ENCODE data around the gene CENPN.

Gene CENPN

DNA sequence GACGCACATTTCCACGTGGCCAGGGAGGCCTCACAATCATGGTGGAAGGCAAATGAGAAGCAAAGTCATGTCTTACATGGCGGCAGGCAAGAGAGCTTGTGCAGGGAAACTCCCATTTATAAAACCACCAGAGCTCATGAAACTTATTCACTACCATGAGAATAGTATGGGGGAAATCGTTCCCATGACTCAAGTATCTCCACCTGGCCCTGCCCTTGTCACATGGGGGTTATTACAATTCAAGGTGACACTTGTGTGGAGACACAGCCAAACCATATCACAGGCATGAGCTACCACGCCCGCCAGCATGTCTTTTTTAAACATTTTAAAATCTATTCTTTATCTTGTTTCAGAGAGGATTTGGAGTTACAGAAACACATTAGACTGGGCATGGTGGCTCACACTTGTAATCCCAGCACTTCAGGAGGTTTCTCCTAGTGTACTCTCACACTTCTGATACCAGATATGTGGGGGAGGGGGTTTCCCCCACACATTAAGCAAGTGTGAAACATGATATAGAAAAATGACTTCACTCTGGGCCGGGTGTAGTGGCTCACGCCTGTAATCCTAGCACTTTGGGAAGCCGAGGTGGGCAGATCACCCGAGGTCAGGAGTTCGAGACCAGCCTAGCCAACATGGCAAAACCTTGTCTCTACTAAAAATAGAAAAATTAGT is 23.1 kb downstream of the CENPN start:
- no peak for DNase-seq (ENCODE audit: low read depth in 2 of 2)

DNA sequence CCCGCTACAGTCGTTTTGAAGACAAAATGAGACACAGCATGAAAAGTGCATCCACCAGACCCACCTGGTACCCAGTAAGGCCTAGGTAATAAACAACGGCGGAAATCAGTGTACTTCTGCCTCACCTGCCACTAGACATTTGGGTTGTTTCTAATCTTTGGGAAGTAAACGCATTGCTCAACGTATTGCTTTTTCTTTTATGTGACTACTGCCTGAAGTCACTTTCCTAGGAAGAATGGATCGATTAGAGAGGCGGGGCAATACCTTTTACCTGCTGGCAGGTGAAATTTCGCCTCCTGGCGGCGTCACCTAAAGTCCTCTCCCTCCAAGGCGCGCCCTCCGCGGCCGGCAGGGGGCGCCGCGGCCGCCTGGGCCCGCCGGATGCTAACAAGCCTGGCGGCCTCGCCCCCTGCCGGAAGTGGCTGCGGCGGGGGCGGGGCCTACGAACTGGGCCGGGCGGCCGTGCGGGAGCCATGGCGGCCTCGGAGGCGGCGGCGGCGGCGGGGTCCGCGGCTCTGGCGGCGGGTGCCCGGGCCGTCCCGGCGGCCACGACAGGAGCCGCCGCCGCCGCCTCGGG is 28.5 kb downstream of the CENPN start, which contains the start of gene ATMIN:
ATMIN (plus strand) TSS at position 445 of the 577 bp plus-strand sequence; CDS start at position 474, 29 bp downstream.
- peak; percentile 65 to 86 for DNase-seq (ENCODE audit: low read depth in 2 of 2)

DNA sequence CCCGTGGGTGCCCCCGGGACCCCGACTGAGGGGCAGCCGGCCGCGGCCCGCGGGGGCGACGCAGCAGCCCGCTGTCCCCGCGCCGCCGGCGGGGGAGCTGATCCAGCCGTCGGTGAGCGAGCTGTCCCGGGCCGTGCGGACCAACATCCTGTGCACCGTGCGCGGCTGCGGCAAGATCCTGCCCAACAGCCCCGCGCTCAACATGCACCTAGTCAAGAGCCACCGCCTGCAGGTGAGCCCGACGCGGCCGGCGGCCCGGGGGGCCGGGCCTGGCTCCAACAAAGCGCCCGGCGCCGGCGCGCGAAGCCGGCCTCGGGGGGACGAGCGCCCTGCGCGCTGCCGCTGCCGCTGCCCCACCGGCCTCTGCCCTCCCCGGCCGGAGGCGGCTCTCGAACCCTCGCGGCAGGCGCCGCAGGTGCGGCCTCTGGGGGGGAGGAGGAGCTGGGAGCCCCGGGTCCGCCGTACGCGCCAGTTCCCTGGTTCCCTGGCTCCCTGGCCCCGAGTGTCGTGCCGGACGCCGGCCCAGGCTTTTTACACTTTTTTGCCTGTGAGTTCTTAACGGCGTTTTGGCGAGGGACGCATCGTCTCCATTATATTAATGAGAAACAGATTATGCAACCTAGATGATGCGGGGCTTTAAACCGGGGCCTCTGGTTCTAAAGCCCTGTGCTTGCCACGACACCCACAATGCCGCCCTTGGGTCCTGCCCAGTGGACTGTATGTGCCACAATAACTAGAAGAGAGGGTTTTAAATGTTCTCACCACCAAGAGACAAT is 29.1 kb downstream of the CENPN start:
- no peak for DNase-seq (ENCODE audit: low read depth in 2 of 2)

DNA sequence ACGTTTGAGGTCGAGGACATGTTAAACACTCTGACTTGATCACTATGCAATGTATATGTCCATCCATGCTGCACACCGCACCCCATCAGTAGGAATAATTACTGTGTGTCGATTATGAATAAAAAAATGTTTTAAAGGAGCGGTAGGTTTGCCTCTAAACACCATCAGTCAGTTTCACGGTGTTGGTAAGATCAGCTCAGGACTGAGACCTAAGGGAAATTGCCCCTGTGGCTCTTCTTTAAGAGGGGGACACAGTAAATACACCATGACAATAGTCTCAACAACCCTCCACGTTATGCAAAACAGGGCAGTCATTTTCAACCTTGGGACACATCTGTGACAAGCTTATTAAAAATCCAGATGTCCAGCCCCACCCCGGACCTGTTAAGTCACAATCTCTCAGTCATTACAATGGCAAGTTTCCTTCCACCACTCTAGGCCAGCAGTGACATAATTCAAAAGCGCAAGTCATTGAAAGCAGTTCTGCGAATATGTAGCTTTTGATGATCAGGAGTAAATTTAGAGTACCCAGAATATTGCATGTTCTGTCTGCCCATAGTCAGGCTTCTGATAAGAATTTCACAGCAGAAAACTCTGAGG is 29.8 kb downstream of the CENPN start:
- no peak for DNase-seq (ENCODE audit: low read depth in 2 of 2)

DNA sequence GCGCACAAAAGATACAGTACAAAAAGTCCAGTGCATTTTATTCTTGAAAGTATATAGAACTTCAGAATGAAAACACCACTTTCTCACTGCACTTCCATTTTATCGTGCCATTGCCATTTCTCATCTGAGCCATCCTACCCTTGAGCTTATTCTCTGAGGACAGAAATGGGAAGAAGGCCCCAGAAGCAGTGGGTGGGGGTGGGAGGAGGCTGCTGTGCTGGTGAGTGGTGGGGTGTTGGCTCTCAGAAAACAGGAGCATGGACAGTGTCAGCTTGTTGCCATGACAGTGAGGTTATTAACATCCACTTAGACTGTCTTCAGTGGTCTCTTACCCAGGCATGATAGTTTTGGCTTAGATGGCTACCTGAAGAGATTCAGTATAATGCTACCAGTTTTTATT is 33.1 kb downstream of the CENPN start:
- DNase-seq (ENCODE audit: low read depth in 2 of 2) = no peak

DNA sequence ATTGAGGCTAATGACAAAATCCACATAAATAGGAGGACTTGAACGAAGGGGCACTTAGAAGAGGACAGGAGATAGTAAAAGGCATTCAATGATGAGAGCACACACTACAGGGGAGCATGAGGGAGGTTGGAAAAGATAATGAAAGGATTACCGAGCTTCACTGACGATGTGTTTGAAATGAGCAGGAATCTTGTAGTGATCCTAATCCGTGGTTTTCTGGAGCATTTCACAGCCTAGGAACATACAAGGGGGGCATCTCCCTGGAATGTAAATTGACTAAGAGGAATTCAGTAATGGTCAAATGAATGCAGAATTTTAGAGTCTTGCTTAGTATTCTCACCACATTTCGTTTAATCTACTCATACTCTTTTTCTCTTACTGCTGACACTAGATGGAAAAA is 33.8 kb downstream of the CENPN start:
- DNase-seq (ENCODE audit: low read depth in 2 of 2) = no peak

DNA sequence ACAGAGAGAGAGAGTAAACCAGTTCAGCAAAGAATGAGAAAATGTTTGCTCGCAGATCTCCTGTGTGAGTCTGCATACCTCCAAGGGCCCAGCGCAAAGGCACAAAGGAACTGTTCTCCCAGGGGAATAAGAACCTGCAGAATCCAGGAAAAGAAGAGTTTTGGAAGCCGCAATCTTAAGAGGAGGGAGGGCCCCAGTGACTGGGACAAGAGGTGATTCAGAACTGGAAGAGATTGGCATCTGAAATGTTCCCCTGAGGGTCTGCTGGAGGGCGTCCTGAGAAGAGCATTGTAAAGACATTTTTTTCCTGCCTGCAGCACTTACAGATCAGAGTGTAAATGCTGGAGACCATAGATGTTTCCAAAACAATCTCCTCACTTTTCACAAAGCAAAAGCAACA is 34.7 kb downstream of the CENPN start:
- DNase-seq (ENCODE audit: low read depth in 2 of 2) = no peak

DNA sequence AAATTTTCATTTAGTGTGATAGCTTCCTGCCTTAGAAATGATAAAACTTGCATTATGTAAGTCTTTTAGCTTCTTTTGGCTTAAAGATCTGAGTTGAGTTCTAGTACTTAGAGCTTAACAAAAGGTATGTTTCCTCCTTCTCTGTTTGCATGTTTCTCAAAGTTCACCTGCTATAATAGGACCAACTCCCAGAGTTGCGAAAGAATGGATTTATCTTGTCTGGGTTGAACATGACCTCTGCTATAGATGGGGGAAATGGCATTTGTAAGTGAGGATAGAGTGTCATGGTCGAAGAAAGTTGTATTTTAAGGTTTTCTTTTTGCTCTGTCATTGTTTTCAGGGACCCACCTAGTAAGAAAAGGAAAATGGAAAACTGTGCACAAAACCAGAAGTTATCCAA is 35.8 kb downstream of the CENPN start:
- no peak for DNase-seq (ENCODE audit: low read depth in 2 of 2)

DNA sequence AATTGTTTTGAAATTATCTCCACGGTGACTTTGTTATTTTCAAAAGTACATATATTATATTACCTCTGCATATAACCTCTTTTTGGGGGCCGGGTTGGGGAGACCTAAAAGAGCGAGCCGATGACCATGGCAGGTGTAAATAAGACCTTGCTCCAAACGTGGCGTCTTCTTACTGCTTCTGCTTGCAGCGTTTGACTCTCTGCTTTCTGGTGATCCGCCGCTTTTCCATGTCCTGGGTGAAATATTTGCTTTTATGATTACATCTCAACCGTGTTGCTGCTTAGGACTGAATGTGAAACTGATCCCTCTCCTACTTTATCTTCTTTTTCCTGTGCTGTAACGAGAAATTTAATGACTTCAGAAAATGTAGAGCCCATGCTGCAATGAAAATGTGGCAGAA is 46.7 kb downstream of the CENPN start:
- no peak for DNase-seq (ENCODE audit: low read depth in 2 of 2)

DNA sequence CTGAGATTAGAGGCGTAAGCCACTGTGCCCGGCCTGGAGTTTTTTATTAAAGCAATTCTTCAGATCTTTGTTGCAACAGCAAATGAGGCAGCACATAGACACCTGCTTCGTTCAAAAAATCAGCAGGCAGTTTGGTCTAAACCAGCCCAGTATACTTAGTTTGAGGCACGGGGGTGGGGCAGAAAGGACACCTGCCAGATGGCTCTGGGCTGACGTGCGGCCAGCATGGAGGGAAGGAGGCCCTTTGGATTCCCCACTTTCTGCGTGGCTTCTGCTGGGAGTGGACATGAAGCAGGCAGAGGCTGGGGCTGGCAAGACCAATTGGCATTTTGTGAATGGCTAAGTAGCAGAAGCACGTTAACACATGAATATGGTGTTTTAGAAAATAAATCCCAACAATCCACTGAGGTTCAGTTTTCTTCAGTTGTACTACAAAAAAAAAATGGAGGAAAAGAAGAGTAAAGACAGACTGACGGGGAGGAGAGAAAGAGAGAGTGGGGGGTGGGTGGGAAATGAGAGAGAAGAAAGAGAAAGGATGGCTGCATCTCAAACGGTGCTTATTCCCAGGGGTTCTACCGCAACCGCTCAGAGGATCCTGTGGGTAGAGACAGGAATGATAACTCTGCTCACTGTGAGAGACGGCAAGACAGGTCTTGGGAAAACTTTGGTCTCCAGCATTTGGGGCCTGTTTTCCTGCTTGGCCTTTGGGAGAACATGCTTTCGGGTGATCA is 53.7 kb downstream of the CENPN start:
- DNase-seq (ENCODE audit: low read depth in 2 of 2) = no peak

DNA sequence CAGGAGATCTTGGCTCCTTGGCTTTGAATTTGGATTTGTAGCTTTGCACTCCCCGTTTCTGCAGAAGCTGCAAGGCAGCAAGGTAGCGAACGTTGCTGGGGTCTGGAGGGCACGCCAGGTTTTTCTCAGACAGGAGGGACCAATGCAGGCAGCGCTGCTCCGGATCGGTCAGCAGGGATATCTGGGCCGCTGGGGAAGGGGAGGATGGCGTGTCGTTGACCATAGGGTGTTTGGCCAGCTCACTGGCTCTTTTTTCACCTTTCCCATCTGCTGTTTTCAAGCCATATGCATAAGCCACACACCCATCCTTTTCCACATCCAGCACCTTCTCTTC is 54.3 kb downstream of the CENPN start:
- DNase-seq (ENCODE audit: low read depth in 2 of 2) = no peak

DNA sequence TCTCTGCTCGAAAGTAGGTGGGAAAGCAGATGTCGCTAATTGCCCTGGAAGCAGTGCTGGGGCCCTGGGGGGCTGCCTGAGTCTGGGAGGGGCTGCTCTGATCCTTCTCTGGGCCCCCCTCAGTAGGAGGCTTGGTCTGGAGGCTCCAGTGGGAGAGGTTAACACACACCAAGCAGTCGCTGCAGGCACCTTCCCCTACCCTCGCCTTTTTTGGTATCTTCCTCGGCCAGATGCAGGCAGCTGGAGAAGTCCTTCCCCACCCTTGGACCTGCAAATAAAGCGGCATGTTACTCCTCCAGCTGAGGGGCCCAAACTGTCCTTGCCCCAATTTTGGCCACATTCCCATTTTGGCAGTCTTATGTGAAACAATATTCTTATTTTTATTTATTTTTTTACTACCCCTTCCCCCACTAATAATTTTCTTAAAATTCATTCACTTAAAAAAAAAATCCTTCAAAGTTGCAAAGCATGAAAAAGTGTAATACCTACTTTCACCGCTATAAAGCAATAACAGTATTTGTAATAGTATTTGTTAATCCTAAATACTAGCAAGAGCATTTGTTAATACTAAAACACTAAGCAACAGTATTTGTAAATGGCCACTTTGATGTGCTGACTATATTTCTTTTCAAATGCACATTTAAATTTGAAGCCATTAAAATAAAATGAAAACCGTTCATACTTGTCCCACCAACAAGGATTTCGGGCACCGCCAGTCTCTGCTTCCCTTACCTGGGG is 55.0 kb downstream of the CENPN start:
- DNase-seq (ENCODE audit: low read depth in 2 of 2) = no peak

DNA sequence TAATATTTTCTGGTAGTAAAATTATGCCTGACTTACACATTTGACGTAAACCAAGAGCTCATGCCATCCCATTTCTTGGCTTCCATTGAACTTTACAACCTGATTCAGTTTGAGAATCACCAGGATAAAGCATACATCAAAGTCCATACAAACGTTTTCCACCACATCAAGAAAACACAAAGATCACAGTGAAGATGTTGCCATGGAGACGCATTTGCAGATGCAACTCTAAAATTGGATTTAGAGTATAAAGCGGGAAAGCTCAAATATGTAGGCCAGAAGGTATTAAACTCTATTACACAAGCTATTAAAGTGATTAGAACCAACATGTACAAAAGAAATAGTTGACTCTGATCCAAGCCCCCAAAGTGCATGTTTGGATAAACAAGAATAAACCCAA is 59.7 kb downstream of the CENPN start:
- DNase-seq (ENCODE audit: low read depth in 2 of 2) = no peak

DNA sequence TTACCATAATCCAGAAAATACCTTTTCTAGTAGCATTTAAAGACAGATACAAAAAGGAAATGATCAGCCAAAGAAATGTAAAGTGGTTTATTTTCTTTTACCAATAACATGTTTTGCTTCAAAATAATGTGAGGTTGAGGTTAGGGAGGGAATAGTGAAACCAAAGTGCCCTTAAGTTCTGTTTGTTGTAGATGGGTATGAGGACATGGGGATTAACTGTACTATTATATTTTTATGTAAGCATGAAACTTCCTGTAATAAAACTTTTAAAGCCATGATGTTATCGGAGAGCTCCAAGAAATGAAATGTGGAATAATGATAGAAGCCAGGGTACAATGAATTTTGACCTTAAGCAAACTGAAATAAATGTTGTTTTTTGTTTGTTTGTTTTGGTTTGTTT is 60.2 kb downstream of the CENPN start:
- DNase-seq (ENCODE audit: low read depth in 2 of 2) = no peak

DNA sequence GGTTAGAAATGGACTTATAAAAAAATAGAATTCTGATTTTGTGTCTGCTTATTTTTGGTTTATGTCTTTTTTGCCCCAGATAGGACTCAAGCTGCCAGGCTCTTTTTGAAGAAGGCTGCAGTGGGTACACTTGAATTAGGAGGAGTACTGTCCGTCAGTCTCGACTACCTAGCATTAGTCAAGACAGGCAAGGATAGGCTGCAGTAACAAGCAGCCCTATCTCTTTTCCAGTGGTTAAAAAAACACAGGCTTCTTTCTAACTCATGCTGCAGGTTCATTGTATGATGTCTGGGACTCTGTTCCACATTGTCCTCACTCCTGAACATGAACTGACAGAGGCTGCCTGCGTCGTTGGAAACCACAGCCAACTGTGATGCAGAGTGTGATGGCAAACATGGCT is 62.0 kb downstream of the CENPN start:
- DNase-seq (ENCODE audit: low read depth in 2 of 2) = no peak

DNA sequence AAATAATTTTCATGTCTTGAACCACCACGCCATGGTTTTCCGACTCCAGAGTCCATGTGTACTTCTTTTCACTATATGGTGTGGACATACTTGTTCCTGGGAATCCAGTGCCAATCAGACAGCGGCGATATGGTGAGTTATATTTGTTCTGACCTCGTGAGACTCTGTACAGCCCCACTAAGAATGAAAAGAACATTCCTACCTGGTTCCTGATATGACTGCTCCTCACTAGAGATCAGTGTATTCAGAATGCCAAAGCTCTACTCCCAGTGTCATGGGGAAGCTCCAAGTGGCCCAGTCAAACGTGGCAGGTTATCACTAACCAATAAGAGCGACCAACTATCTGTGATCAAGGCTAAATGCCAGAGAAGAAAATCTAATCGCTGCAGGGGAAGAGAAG is 64.0 kb downstream of the CENPN start:
- DNase-seq (ENCODE audit: low read depth in 2 of 2) = no peak

DNA sequence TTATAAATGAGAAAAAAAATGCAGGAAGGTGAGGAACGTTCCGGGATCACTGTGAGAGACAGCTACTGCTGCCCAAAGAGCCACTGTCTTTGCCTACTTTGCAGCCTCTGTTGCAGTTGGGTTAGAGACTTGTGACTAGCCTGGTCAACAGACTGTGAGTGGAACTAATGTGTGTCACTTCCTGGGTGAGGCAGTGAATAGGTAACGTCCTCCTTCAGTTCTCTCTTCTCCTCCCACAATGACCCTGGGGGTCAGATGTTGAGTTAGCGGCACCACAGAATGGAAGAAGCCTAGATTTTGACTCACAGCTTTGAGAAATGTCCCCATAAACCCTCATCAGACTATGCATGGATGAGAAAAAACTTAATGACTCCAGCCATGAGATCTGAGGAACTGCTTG is 64.8 kb downstream of the CENPN start:
- DNase-seq (ENCODE audit: low read depth in 2 of 2) = no peak

DNA sequence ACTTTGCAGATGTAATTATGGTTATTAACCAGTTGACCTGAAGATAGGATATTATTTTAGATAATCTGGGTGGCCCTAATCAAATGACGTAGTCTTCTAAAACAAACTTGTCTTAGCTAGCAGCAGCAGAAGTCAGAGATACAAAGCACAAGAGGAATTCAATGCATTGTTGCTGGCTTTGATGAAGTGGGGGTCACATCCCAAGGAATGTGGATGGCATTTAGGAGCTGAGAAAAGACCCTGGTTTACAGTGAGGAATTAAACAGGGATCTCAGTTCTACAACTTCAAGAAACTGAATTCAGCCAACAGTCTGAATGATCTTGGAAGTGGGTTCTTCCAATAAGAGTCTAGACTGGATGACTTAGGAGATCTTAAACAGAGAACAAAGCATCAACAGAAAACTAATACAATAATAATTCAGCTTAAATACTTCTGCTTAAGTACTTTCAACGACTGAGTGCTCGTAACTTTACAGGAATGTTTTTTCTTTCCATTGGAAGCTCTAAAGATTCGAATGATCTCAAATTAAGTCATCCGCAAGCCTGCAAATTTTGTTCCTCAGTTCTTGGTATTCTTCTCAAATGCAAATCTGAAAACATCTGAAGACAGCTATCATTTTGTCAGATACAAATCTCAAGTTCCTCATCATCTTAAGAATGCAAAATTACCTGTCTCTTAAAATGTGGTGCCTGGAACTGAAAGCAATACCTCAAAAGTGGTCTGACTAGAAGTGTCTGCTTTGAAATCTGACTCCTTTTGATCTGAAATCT is 66.7 kb downstream of the CENPN start:
- no peak for DNase-seq (ENCODE audit: low read depth in 2 of 2)

DNA sequence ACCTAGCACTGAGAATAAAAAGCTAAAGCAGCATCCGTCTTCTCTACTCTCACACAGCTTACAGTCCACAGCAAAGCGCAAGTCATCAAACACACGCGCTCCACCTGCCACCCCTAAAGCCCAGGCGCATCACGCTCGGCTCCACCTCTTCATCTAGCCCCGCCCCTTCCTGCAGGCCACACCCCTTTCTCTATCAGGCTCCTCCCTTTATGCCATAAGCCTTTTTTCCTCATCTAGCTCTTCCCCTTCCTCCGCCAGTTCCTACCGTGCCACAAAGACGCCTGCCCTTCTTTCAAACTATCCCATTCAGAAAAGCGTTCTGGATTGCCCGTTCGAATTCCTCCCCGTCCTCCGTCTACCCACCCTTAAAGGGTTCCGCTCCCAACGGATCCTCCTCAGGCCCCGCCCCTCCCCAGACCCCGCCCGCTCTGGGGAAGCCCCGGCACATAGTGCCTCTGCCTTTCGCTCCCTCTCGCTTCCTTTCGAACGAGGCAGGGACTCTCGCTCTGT is 69.6 kb downstream of the CENPN start:
- DNase-seq (ENCODE audit: low read depth in 2 of 2) = peak; percentile 86 to 91

Data from stimulated activated CD8-positive, alpha-beta memory T cell treated with anti-CD3 and anti-CD28 coated beads, Interleukin-7, amount 100 ng/mL, for 4 hours (primary cell).